Astrocyte (in vitro differentiated cells and primary cell): Measurements from ENCODE around the gene OFD1. TPM values are rescaled to one million over a fixed set of nuclear protein-coding genes. Genes with fewer than 3 reads are reported as not detected.
"Not testable (repeated sequence)": the region's sequence is repeated elsewhere in the genome, so short reads cannot be mapped to it uniquely, and the experiment has no call there.

ENCODE experiments used
- DNase-seq: peaks from one replicate; pipeline ENCODE4 v3.0.0-alpha.2; 2010; ENCODE audit warnings: low read depth
- FAIRE-seq: peaks from 2 replicates; lab custom pipeline; 2011; peaks lifted over from hg19 to GRCh38; lab: Jason Lieb, UNC
- H2AFZ ChIP-seq: 2 replicates; pipeline ENCODE4 v1.6.0; 2012; ENCODE audit warnings: low read depth, low read length, inconsistent platforms
- H3K27ac ChIP-seq: 2 replicates; pipeline ENCODE4 v1.5.1; 2011; ENCODE audit warnings: low read depth, low read length, inconsistent platforms
- H3K27me3 ChIP-seq: 2 replicates; pipeline ENCODE4 v1.6.0; 2011; ENCODE audit warnings: low read length, inconsistent platforms; ENCODE audit not compliant: insufficient read depth
- H3K36me3 ChIP-seq: 2 replicates; pipeline ENCODE4 v1.5.1; 2011; ENCODE audit warnings: low read length, inconsistent platforms; ENCODE audit not compliant: insufficient read depth
- H3K4me1 ChIP-seq: 2 replicates; pipeline ENCODE4 v1.5.1; 2011; ENCODE audit warnings: low read length, inconsistent platforms; ENCODE audit not compliant: insufficient read depth
- H3K4me2 ChIP-seq: 2 replicates; pipeline ENCODE4 v1.6.0; 2012; ENCODE audit warnings: low read length, inconsistent platforms
- H3K4me3 ChIP-seq: 2 replicates; pipeline ENCODE4 v1.5.1; 2011; ENCODE audit warnings: low read depth, mild to moderate bottlenecking, low read length, inconsistent platforms; ENCODE audit not compliant: insufficient read depth
- H3K79me2 ChIP-seq: 2 replicates; pipeline ENCODE4 v1.6.0; 2012; ENCODE audit warnings: mild to moderate bottlenecking, low read length, inconsistent platforms; ENCODE audit not compliant: insufficient read depth
- H3K9ac ChIP-seq: 2 replicates; pipeline ENCODE4 v1.6.0; 2012; ENCODE audit warnings: mild to moderate bottlenecking, low read length, inconsistent platforms
- H3K9me3 ChIP-seq: 2 replicates; pipeline ENCODE4 v1.5.1; 2012; ENCODE audit warnings: low read depth, mild to moderate bottlenecking, low read length, inconsistent platforms; ENCODE audit not compliant: insufficient read depth
- H4K20me1 ChIP-seq: 2 replicates; pipeline ENCODE4 v1.6.0; 2012; ENCODE audit warnings: low read length, inconsistent platforms; ENCODE audit not compliant: insufficient read depth
- H3K27ac Mint-ChIP-seq: one replicate; pipeline ENCODE4 v1.8.0; 2021; ENCODE audit warnings: mild to moderate bottlenecking, mixed read lengths; ENCODE audit not compliant: unreplicated experiment
- H3K27me3 Mint-ChIP-seq: one replicate; pipeline ENCODE4 v1.8.0; 2021; ENCODE audit warnings: low read depth, mixed read lengths; ENCODE audit not compliant: unreplicated experiment
- H3K36me3 Mint-ChIP-seq: one replicate; pipeline ENCODE4 v1.8.0; 2021; ENCODE audit warnings: low read depth, mixed read lengths; ENCODE audit not compliant: unreplicated experiment
- H3K4me1 Mint-ChIP-seq: one replicate; pipeline ENCODE4 v1.8.0; 2021; ENCODE audit warnings: low read depth, mixed read lengths; ENCODE audit not compliant: unreplicated experiment
- H3K4me3 Mint-ChIP-seq: one replicate; pipeline ENCODE4 v1.8.0; 2021; ENCODE audit warnings: mild to moderate bottlenecking, moderate library complexity, mixed read lengths; ENCODE audit not compliant: unreplicated experiment
- H3K9me3 Mint-ChIP-seq: one replicate; pipeline ENCODE4 v1.8.0; 2021; ENCODE audit warnings: mild to moderate bottlenecking, mixed read lengths; ENCODE audit not compliant: unreplicated experiment
- EZH2 ChIP-seq: IDR thresholded peaks from 2 replicates; pipeline ENCODE4 v1.6.1; 2012; ENCODE audit warnings: mild to moderate bottlenecking, low read length, inconsistent platforms; ENCODE audit not compliant: insufficient read depth
- total RNA-seq: library from RNA; stranded (reverse); gene quantifications from 2 replicates; pipeline ENCODE4 v1.2.1, GENCODE V29; 2021
- TF ChIP-seq, protein P1 (sequence below): IDR thresholded peaks from 2 replicates; pipeline ENCODE4 v1.5.1; 2011; ENCODE audit warnings: low read depth, mild to moderate bottlenecking, inconsistent platforms, low read length, moderate library complexity; ENCODE audit not compliant: insufficient read depth

The OFD1 gene
- total RNA-seq, 1 donor from 2014 or later, result 22.0 TPM

DNA sequence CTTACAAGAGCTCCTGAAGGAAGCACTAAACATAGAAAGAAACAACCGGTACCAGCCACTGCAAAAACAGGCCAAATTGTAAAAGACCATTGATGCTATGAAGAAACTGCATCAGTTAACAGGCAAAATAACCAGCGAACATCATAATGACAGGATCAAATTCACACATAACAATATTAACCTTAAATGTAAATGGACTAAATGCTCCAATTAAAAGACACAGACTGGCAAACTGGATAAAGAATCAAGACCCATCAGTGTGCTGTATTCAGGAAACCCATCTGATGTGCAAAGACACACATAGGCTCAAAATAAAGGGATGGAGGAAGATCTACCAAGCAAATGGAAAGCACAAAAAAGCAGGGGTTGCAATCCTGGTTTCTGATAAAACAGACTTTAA, 8.0 kb upstream of the OFD1 start:
- not testable (repeated sequence) for H3K27ac ChIP-seq, FAIRE-seq, H3K9me3 ChIP-seq, H3K4me2 ChIP-seq, H3K27me3 ChIP-seq, H3K36me3 ChIP-seq, H3K4me1 ChIP-seq, H3K9me3 Mint-ChIP-seq, H3K4me1 Mint-ChIP-seq, H4K20me1 ChIP-seq, H3K27me3 Mint-ChIP-seq, H2AFZ ChIP-seq, H3K4me3 ChIP-seq, H3K27ac Mint-ChIP-seq, H3K4me3 Mint-ChIP-seq, DNase-seq, H3K9ac ChIP-seq
- peaks cover 31% of the 10 kb centered on the region for H3K79me2 ChIP-seq
- peaks cover 10% of the 10 kb centered on the region for H3K36me3 Mint-ChIP-seq

DNA sequence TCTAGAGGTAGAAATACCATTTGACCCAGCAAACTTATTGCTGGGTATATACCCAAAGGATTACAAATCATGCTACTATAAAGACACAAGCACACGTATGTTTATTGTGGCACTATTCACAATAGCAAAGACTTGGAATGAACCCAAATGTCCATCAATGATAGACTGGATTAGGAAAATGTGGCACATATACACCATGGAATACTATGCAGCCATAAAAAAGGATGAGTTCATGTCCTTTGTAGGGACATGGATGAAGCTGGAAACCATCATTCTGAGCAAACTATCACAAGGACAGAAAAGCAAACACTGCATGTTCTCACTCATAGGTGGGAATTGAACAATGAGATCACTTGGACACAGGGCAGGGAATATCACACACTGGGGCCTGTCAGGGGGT, 4.0 kb upstream of the OFD1 start:
- not testable (repeated sequence) for H3K27ac ChIP-seq, H3K9ac ChIP-seq, H3K27me3 Mint-ChIP-seq, FAIRE-seq, H4K20me1 ChIP-seq, H3K4me3 ChIP-seq, H2AFZ ChIP-seq, H3K36me3 ChIP-seq, H3K4me1 ChIP-seq, H3K27me3 ChIP-seq, H3K4me3 Mint-ChIP-seq, H3K27ac Mint-ChIP-seq, H3K9me3 ChIP-seq, DNase-seq, H3K9me3 Mint-ChIP-seq, H3K4me2 ChIP-seq
- peaks cover 15% of the 10 kb centered on the region for H3K4me1 Mint-ChIP-seq
- peaks cover 14% of the 10 kb centered on the region for H3K36me3 Mint-ChIP-seq
- H3K79me2 ChIP-seq, result peaks cover 54% of the 10 kb centered on the region

DNA sequence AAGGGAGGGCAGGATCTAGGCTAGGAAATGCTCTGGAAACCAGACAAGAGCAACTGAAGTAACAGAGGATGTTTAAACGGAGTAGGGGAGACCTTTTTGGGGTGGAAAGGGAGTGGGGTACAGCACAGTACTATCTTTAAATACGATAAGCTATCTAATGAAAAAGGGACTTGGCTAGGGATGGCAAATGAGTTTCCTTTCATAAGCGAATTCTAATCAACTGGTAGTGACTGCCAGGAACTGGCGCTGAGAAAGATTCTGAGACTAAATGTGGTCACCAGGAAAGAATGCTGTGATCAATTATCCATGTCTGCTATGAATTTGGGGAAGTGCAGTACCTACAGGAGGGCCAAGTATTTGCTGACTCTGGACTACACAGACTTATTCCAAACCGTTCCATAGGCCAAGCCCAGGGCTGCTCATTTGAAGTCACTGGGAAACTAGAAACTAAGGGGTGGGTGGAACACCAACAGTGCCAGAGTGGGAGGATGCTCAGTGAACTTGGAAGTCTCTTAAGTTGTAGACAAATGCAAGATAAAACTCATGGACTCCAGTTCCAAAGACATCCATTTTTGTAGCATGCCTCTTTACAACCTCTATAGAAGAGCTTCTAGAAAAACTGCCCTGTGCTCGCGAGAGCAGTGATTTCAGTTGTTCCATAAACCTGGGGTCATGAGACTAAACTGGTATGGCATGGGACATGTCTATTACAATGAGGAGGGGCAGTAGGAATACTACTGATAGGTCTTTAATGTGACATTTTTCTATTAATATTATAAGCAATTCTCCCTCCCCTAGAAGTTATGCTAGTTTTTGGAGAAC, 2.1 kb upstream of the OFD1 start:
- Mint-ChIP-seq H3K36me3 (peaks cover 10% of the 10 kb centered on the region), H3K4me1 (peaks cover 24% of the 10 kb centered on the region), H3K27me3 (no peaks in the 10 kb centered on the region), H3K9me3 (no peaks in the 10 kb centered on the region), H3K27ac (peak overlapping the region; percentile 82), H3K4me3 (peak overlapping the region; percentile 92)
- H2AFZ ChIP-seq, result no peak overlapping the region
- no peaks in the 10 kb centered on the region for H3K27me3 ChIP-seq
- H3K79me2 ChIP-seq, result peaks cover 56% of the 10 kb centered on the region
- H3K4me3 ChIP-seq, result no peak overlapping the region
- no peaks in the 10 kb centered on the region for H3K9me3 ChIP-seq
- H3K4me1 ChIP-seq, result peaks cover 8% of the 10 kb centered on the region
- no peaks in the 10 kb centered on the region for H4K20me1 ChIP-seq
- peak overlapping the region; percentile 26 for H3K27ac ChIP-seq
- peak overlapping the region; percentile 27 for H3K9ac ChIP-seq
- DNase-seq, result peak; percentile 81
- TF ChIP-seq EZH2, result no peak
- TF ChIP-seq, protein P1, sequence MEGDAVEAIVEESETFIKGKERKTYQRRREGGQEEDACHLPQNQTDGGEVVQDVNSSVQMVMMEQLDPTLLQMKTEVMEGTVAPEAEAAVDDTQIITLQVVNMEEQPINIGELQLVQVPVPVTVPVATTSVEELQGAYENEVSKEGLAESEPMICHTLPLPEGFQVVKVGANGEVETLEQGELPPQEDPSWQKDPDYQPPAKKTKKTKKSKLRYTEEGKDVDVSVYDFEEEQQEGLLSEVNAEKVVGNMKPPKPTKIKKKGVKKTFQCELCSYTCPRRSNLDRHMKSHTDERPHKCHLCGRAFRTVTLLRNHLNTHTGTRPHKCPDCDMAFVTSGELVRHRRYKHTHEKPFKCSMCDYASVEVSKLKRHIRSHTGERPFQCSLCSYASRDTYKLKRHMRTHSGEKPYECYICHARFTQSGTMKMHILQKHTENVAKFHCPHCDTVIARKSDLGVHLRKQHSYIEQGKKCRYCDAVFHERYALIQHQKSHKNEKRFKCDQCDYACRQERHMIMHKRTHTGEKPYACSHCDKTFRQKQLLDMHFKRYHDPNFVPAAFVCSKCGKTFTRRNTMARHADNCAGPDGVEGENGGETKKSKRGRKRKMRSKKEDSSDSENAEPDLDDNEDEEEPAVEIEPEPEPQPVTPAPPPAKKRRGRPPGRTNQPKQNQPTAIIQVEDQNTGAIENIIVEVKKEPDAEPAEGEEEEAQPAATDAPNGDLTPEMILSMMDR, result no peak
- FAIRE-seq, result peak; percentile 56
- H3K36me3 ChIP-seq, result peaks cover 3% of the 10 kb centered on the region
- peak overlapping the region; percentile 95 for H3K4me2 ChIP-seq
